Measurements from ENCODE around the gene JMJD6. TPM values are rescaled to one million over a fixed set of nuclear protein-coding genes. Genes with fewer than 3 reads are reported as not detected.
"Not testable (repeated sequence)": the region's sequence is repeated elsewhere in the genome, so short reads cannot be mapped to it uniquely, and the experiment has no call there.

Gene JMJD6
- polyA plus RNA-seq, 1 donor: 22.8 TPM

- DNase-seq (ENCODE audit: low read depth): no peak
Measured at GRCh38 chr17:76736349-76737081, 10.1 kb upstream of the JMJD6 start.

GRCh38 chr17:76735586-76736348 lies 9.4 kb upstream of the JMJD6 start:
- DNase-seq (ENCODE audit: low read depth): no peak

GRCh38 chr17:76735006-76735405 lies 8.6 kb upstream of the JMJD6 start:
- DNase-seq (ENCODE audit: low read depth): no peak

GRCh38 chr17:76734080-76734840 lies 7.9 kb upstream of the JMJD6 start:
- no peak for DNase-seq (ENCODE audit: low read depth)

- DNase-seq (ENCODE audit: low read depth): no peak
Measured at GRCh38 chr17:76733618-76733957, 7.2 kb upstream of the JMJD6 start.

DNA sequence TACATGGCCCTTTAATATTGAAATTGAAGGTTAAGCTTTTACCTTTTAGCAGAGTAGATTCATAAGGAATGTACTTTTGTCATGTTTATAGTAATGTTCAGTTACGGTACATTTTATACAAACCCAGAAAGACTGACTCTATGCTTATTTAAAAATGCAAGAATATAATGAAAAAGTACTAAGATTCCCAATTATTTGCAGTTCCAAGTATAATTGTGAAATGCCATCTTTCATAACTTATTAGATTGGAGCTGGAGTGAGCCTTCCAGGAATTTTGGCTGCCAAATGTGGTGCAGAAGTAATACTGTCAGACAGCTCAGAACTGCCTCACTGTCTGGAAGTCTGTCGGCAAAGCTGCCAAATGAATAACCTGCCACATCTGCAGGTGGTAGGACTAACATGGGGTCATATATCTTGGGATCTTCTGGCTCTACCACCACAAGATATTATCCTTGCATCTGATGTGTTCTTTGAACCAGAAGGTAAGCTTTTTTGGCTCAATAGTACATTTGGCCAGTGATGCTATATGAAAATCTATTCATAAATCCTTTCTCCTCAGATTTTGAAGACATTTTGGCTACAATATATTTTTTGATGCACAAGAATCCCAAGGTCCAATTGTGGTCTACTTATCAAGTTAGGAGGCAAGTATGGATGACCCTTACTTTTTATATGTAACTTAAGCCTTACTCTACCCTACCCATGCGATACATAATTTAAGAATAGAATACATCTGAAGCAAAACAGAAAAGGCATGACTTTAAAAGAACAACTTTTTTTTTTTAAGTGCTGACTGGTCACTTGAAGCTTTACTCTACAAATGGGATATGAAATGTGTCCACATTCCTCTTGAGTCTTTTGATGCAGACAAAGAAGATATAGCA lies 6.6 kb upstream of the JMJD6 start:
- no peak for DNase-seq (ENCODE audit: low read depth)

DNA sequence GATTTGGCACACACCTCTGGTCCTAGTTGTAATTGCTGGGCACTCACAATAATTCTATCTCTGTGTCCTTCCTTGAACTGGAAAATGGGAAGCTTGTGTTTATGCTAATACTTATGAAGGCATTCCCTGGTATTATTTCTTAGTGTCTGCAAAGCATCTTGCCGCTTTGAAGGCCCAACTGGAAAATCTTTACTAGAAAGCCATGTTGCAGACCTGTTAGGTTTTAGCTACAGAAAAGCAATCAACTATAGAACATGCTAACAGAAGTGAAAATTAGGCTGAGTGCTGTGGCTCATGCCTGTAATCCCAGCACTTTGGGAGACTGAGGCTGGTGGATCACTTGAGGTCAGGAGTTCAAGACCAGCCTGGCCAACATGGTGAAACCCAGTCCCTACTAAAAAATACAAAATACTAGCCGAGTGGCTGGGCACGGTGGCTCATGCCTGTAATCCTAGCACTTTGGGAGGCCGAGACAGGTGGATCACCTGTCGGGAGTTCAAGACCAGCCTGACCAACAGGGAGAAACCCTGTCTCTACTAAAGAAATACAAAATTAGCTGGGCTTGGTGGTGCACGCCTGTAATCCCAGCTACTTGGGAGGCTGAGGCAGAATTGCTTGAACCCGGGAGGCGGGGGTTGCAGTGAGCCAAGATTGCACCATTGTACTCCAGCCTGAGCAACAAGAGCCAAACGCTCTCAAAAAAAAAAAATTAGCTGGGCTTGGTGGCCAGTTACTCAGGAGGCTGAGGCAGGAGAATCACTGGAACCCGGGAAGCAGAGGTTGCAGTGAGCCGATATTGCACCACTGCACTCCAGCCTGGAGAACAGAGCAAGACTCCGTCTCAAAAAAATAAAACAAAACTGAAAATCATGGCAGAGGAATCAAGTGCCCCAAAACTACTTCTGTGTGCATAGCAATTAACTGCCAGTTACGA lies 5.7 kb upstream of the JMJD6 start:
- DNase-seq (ENCODE audit: low read depth): not testable (repeated sequence)

- DNase-seq (ENCODE audit: low read depth): no peak
Measured at GRCh38 chr17:76727745-76728456, 1.5 kb upstream of the JMJD6 start.

- DNase-seq (ENCODE audit: low read depth): no peak
Measured at GRCh38 chr17:76726776-76727718, 641 bp upstream of the JMJD6 start, which contains the start of gene METTL23. TSS of gene METTL23 (plus strand) at chr17:76726839. CDS start at chr17:76729711, 2,872 bp downstream.

- no peak for DNase-seq (ENCODE audit: low read depth)
Measured at GRCh38 chr17:76725580-76726230, 701 bp downstream of the JMJD6 start.

GRCh38 chr17:76723812-76724211 lies 2.6 kb downstream of the JMJD6 start:
- DNase-seq (ENCODE audit: low read depth): no peak

GRCh38 chr17:76722977-76723376 lies 3.4 kb downstream of the JMJD6 start:
- not testable (repeated sequence) for DNase-seq (ENCODE audit: low read depth)

DNA sequence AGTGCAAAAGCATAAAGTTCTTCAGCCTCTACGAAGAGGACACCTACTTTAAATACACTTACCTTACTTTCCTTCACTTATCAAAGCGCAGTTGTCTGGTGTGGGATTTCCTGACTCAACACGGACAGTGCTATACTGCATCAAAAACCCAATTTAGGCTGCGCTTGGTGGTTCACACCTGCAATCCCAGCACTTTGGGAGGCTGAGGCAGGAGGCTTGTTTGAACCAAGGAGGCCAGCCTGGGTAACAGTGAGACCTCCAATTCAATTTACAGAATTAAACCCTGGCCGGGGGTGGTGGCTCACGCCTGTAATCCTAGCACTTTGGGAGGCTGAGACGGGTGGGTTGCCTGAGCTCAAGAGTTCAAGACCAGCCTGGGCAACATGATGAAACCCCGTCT lies 4.1 kb downstream of the JMJD6 start:
- DNase-seq (ENCODE audit: low read depth): no peak

- no peak for DNase-seq (ENCODE audit: low read depth)
Measured at GRCh38 chr17:76721463-76721862, 4.9 kb downstream of the JMJD6 start.

- no peak for DNase-seq (ENCODE audit: low read depth)
Measured at GRCh38 chr17:76720941-76721340, 5.5 kb downstream of the JMJD6 start.

DNA sequence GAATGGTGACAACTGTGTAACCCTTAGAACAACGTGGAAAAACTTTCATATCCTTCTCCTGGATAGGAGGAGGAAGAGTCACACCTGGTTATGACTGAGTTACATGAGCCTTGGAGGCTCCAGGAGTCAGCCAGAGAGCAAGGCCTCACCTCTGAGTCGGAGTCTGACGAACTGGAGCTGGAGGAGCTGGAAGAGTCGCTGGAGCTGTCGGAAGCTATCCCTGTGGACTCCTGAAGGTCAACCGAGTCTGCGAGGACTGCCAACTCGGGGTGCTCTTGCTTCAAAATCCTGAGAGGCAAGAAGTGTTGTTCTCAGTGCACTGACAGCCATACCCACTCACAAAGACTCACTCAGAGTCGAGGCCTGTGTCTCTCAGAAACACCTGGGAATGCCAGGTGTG lies 6.2 kb downstream of the JMJD6 start:
- no peak for DNase-seq (ENCODE audit: low read depth)

DNA sequence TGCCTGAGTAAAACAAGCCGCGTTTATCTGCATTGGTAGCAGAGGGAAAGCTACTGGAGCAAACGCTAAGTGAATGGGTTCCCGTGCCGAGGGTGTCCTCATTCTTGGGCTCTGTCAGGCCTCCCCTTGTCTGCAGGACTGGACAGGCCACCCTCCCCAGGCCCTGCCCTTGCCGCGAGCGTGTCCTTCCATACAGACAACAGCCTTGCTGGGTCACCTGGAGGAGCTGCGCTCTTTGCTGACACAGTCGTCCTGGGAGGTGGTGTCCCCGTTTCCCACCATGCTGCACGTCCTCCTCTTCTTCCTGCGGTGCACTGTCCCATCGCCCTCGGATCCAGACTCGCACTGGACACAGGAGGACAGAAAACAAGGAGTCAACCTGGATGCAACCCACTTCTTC lies 7.9 kb downstream of the JMJD6 start:
- no peak for DNase-seq (ENCODE audit: low read depth)

DNA sequence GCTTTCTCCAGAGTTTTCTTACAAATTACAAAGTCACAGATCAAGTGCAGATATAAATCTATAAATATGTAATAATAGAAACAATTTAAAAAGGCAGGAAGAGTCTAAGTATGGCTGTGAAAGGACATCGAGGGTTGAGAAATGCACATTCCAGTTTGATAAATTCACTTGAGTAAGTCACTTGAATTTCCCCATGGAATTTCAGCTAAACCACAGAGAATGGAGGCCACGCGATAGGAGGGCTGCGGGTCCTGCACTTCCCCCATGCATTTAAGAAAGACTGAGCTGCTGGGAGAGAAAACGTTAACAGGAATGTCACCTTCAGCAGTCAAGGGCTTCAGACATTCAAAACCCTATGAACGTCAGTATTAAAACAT lies 9.6 kb downstream of the JMJD6 start:
- no peak for DNase-seq (ENCODE audit: low read depth)
